ENCODE measurements around the gene NOL7. TPM values are rescaled to one million over a fixed set of nuclear protein-coding genes. Genes with fewer than 3 reads are reported as not detected.
A peak's percentile ranks its signal among the peaks of the same experiment; 100 is the strongest.

Gene NOL7
- total and polyA plus RNA-seq, 9 of the 15 experiments (the other 6 are each of a cell fraction or from before 2014, with no cell fraction given): 19.4 to 235 (median 157) TPM

DNA sequence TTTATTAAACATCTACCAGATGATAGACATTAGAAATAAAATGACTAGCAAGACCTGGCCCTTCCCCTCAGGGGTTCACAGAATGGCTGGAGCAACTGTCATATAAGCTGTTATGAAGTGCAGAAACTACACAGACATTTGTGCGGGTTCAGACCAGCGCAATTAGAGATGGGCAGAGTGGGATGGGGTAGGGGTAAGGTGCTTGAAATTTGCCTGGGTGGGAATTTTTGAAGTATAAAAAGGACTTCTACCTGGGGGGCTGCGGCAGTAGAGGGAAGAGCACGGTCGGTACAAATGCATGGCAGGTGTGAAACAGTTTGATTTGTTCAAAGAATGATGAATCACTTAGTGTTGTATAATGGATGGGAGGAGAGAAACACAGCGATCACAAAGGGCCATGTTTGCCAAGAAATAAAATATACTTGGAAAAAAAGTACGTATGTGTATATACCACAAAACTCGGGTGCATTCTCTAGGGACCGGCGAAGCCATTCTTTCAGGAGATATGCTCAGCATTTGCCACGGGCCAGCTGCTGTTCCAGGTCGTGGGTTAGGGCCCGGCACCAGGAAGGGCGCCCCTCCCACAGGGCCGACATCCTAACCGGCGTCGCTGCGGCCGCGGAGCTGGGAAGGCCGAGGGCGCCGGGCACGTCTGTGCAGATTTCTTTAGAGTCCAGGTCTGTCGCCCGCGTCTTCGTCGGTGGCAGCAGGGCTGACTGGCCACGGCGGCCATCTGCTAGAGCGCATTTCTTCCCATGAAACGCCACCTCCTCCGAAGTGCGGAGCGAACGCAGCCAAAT is 809 bp upstream of the NOL7 start (continued):
- TF ChIP-seq, protein P1, sequence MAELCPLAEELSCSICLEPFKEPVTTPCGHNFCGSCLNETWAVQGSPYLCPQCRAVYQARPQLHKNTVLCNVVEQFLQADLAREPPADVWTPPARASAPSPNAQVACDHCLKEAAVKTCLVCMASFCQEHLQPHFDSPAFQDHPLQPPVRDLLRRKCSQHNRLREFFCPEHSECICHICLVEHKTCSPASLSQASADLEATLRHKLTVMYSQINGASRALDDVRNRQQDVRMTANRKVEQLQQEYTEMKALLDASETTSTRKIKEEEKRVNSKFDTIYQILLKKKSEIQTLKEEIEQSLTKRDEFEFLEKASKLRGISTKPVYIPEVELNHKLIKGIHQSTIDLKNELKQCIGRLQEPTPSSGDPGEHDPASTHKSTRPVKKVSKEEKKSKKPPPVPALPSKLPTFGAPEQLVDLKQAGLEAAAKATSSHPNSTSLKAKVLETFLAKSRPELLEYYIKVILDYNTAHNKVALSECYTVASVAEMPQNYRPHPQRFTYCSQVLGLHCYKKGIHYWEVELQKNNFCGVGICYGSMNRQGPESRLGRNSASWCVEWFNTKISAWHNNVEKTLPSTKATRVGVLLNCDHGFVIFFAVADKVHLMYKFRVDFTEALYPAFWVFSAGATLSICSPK (IDR thresholded peaks at IDR 0.05; ENCODE audit: borderline replicate concordance): no peak
- TF ChIP-seq YY1 (IDR thresholded peaks at IDR 0.05; ENCODE audit: borderline replicate concordance in 1 of 3, control insufficient read depth in 1 of 3, extremely low read depth in 1 of 3, insufficient read depth in 3 of 3, insufficient read length in 1 of 3, insufficient replicate concordance in 2 of 3, low read depth in 1 of 3, low read length in 2 of 3): peak in 2 of 3 experiments; percentile 1 to 25
- no peak for TF ChIP-seq PHF8 (IDR thresholded peaks at IDR 0.05; ENCODE audit: borderline replicate concordance, low read length)
- TF ChIP-seq ZNF282 (CRISPR knock-in tag; IDR thresholded peaks at IDR 0.05): no peak
- no peak for TF ChIP-seq PREB (CRISPR knock-in tag; IDR thresholded peaks at IDR 0.05)
- peak; percentile 10; the same call in 1 of the 2 replicates for TF ChIP-seq RB1 (IDR thresholded peaks at IDR 0.05; ENCODE audit: low read depth)
- no peak for TF ChIP-seq ZNF175 (CRISPR knock-in tag; IDR thresholded peaks at IDR 0.05; ENCODE audit: low read depth)
- TF ChIP-seq IRF9 (tag; IDR thresholded peaks at IDR 0.05): no peak
- TF ChIP-seq GTF2E2 (tag; IDR thresholded peaks at IDR 0.05): peak; percentile 6
- no peak for TF ChIP-seq MBD1 (CRISPR knock-in tag; IDR thresholded peaks at IDR 0.05)
- TF ChIP-seq DEAF1 (CRISPR knock-in tag; IDR thresholded peaks at IDR 0.05): no peak
- TF ChIP-seq, protein P2, sequence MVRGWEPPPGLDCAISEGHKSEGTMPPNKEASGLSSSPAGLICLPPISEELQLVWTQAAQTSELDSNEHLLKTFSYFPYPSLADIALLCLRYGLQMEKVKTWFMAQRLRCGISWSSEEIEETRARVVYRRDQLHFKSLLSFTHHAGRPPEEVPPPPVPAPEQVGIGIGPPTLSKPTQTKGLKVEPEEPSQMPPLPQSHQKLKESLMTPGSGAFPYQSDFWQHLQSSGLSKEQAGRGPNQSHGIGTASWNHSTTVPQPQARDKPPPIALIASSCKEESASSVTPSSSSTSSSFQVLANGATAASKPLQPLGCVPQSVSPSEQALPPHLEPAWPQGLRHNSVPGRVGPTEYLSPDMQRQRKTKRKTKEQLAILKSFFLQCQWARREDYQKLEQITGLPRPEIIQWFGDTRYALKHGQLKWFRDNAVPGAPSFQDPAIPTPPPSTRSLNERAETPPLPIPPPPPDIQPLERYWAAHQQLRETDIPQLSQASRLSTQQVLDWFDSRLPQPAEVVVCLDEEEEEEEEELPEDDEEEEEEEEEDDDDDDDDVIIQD (CRISPR knock-in tag; IDR thresholded peaks at IDR 0.05): no peak
- TF ChIP-seq ZNF586 (CRISPR knock-in tag; conservative IDR thresholded peaks at IDR 0.05): no peak
- no peak for TF ChIP-seq KLF10 (CRISPR knock-in tag; IDR thresholded peaks at IDR 0.05)
- no peak for TF ChIP-seq GATA2 (CRISPR knock-in tag; IDR thresholded peaks at IDR 0.05)
- TF ChIP-seq ZNF644 (tag; IDR thresholded peaks at IDR 0.05; ENCODE audit: low read depth): no peak
- TF ChIP-seq MCM7 (IDR thresholded peaks at IDR 0.05): no peak
- TF ChIP-seq RUNX1 (IDR thresholded peaks at IDR 0.05; ENCODE audit: low read depth): no peak
